Adrenal gland (tissue), 5 donors: ENCODE data around the gene RPS19.

Experiments
- POLR2A ChIP-seq, 2 donors: fragments of 450-650 bp; IDR thresholded peaks; one replicate each; pipeline ENCODE4 v1.6.1; 2017; ENCODE audit warnings: antibody characterized with exemption in 2 of 2, mild to moderate bottlenecking in 2 of 2, moderate library complexity in 1 of 2
- TF ChIP-seq, protein P1 (sequence below), 6 experiments: fragments of 450-650 bp in 4 of 6; fragments of 200-600 bp in 2 of 6; sonication (generic) in 1 of 6; IDR thresholded peaks; 1 replicate in 5 of 6; 2 replicates in 1 of 6; pipeline versions ENCODE4 v1.5.1 to v1.8.0; 2016 to 2021; ENCODE audit warnings: antibody characterized with exemption in 6 of 6, mild to moderate bottlenecking in 2 of 6, moderate library complexity in 1 of 6
- donor health status: DM: no; HTN: no; CAD: no.

DNA sequence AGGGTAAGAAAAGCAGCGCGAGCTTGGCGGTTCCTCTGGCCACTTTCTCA is 15.2 kb upstream of the RPS19 start, which contains the start of gene DMRTC2:
- TF ChIP-seq, protein P1, sequence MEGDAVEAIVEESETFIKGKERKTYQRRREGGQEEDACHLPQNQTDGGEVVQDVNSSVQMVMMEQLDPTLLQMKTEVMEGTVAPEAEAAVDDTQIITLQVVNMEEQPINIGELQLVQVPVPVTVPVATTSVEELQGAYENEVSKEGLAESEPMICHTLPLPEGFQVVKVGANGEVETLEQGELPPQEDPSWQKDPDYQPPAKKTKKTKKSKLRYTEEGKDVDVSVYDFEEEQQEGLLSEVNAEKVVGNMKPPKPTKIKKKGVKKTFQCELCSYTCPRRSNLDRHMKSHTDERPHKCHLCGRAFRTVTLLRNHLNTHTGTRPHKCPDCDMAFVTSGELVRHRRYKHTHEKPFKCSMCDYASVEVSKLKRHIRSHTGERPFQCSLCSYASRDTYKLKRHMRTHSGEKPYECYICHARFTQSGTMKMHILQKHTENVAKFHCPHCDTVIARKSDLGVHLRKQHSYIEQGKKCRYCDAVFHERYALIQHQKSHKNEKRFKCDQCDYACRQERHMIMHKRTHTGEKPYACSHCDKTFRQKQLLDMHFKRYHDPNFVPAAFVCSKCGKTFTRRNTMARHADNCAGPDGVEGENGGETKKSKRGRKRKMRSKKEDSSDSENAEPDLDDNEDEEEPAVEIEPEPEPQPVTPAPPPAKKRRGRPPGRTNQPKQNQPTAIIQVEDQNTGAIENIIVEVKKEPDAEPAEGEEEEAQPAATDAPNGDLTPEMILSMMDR (IDR thresholded peaks at IDR 0.05), result no peak
- TF ChIP-seq POLR2A (IDR thresholded peaks at IDR 0.05), result no peak
